K562 (cell line): ENCODE data around the gene DNAH17. TPM values are rescaled to one million over a fixed set of nuclear protein-coding genes. Genes with fewer than 3 reads are reported as not detected.

Experiments
- C11orf30 ChIP-seq: fragments of 450-650 bp; IDR thresholded peaks from 2 replicates; pipeline ENCODE4 v1.6.1; 2016; ENCODE audit warnings: low read depth, mild to moderate bottlenecking
- CTBP1 ChIP-seq: fragments of 450-650 bp; IDR thresholded peaks from 2 replicates; pipeline ENCODE4 v1.6.1; 2016; ENCODE audit warnings: borderline replicate concordance
- ETV1 ChIP-seq: fragments of 450-650 bp; conservative IDR thresholded peaks from 2 replicates; pipeline ENCODE4 v1.6.1; 2016; ENCODE audit warnings: missing genetic modification characterization, control low read depth, low read depth, missing compliant biosample characterization
- FIP1L1 ChIP-seq: fragments of 200-400 bp; formaldehyde crosslinking; IDR thresholded peaks from 2 replicates; pipeline ENCODE4 v1.6.1; 2018; ENCODE audit warnings: mild to moderate bottlenecking, low read depth, low read length; ENCODE audit not compliant: poor library complexity, severe bottlenecking
- GABPA ChIP-seq: fragments of 200-800 bp; sonication (Bioruptor generic); conservative IDR thresholded peaks from 2 replicates; pipeline ENCODE4 v1.6.1; 2016; ENCODE audit warnings: low read depth, missing genetic modification characterization, missing compliant biosample characterization
- HNRNPLL ChIP-seq: fragments of 200-400 bp; formaldehyde crosslinking; IDR thresholded peaks from 2 replicates; pipeline ENCODE4 v1.6.1; 2017; ENCODE audit warnings: low read length, low read depth, mild to moderate bottlenecking; ENCODE audit not compliant: poor library complexity, severe bottlenecking
- NR1H2 ChIP-seq: sonication (generic); formaldehyde crosslinking; IDR thresholded peaks from 2 replicates; pipeline ENCODE4 v1.4.0; 2020; ENCODE audit warnings: mild to moderate bottlenecking, missing genetic modification reagents
- SIN3A ChIP-seq, 2 experiments: fragments of 150-350 bp in 1 of 2; IDR thresholded peaks; 2 replicates each; pipeline ENCODE4 v1.6.1; 2011 to 2016; ENCODE audit warnings: borderline replicate concordance in 2 of 2, low read depth in 2 of 2, low read length in 2 of 2, mild to moderate bottlenecking in 2 of 2, moderate library complexity in 2 of 2; ENCODE audit not compliant: control insufficient read depth in 1 of 2
- SUPT5H ChIP-seq: fragments of 450-650 bp; IDR thresholded peaks from 2 replicates; pipeline ENCODE4 v1.6.1; 2016
- ZBTB40 ChIP-seq, 2 experiments: fragments of 450-650 bp in 1 of 2; sonication (generic) in 1 of 2; formaldehyde crosslinking in 1 of 2; IDR thresholded peaks; 2 replicates each; pipeline versions ENCODE4 v1.7.1 to v1.9.0; 2016 to 2022; ENCODE audit warnings: inconsistent platforms in 1 of 2, mild to moderate bottlenecking in 1 of 2, missing genetic modification reagents in 1 of 2
- ZNF609 ChIP-seq: sonication (generic); formaldehyde crosslinking; IDR thresholded peaks from 2 replicates; pipeline ENCODE4 v1.8.1; 2023; ENCODE audit warnings: missing genetic modification reagents, mild to moderate bottlenecking, borderline replicate concordance
- polyA plus RNA-seq, 8 experiments: library from polyadenylated mRNA; depleted of rRNA in 4 of 8; stranded (reverse) in 5 of 8; unstranded in 3 of 8; fragments of >200 nt; fragmentation: Nextera tagmentation in 2 of 8; fragmentation: Illumina TruSeq in 1 of 8; extraction: Ambion mirVana in 2 of 8; extraction: Trizol in 1 of 8; gene quantifications; 2 replicates each; pipeline versions ENCODE4 v1.2.1 to v1.2.3, GENCODE V29; 2011 to 2014; ENCODE audit warnings: inconsistent platforms in 1 of 8, missing spikeins in 1 of 8
- total RNA-seq, 7 experiments: library from RNA; depleted of rRNA in 6 of 7; stranded (reverse); fragments of >200 nt in 6 of 7; fragmentation: Illumina TruSeq in 2 of 7; extraction: Trizol in 2 of 7; gene quantifications; 2 replicates each; pipeline versions ENCODE4 v1.2.1 to v1.2.3, GENCODE V29; 2011 to 2021; ENCODE audit warnings: low replicate concordance in 1 of 7

The DNAH17 gene
- total and polyA plus RNA-seq, 9 of the 15 experiments (the other 6 are each of a cell fraction or from before 2014, with no cell fraction given), result under 0.01 to 0.06 (median 0.03) TPM; not detected in 5

GRCh38 chr17:78378225-78379130 is 198.7 kb downstream of the DNAH17 start, which contains the start of gene PGS1 (continued):
- TF ChIP-seq ZBTB40 (IDR thresholded peaks at IDR 0.05) (peak; percentile 100), ZBTB40 (CRISPR knock-in tag; IDR thresholded peaks at IDR 0.05) (peak; percentile 100), FIP1L1 (peak; percentile 91), SUPT5H (peak; percentile 79), C11orf30 (peak; percentile 96), CTBP1 (peak; percentile 67; the same call in 1 of the 2 replicates), GABPA (tag) (peak; percentile 99), HNRNPLL (peak; percentile 42), ETV1 (tag) (peak; percentile 93), NR1H2 (CRISPR knock-in tag) (peak; percentile 28; the same call in 1 of the 2 replicates), ZNF609 (CRISPR knock-in tag) (0 out of 2 replicates have a peak, but pooled peaks have one; percentile 12), SIN3A (IDR thresholded peaks at IDR 0.05; ENCODE audit: borderline replicate concordance in 2 of 2, control insufficient read depth in 1 of 2, low read depth in 2 of 2, low read length in 2 of 2) (peak; percentile 97; a peak in 3 of 4 replicates)
